NT2/D1 (cell line): ENCODE data around the gene SIGLEC1.

Experiments
- DNase-seq: peaks from one replicate; pipeline ENCODE4 v3.0.0-alpha.2; 2011; ENCODE audit warnings: low read depth, low spot score
- H3K27me3 ChIP-seq: 2 replicates; pipeline ENCODE4 v1.6.0; 2011; ENCODE audit warnings: mild to moderate bottlenecking; ENCODE audit not compliant: insufficient read length, insufficient read depth
- H3K36me3 ChIP-seq: 2 replicates; pipeline ENCODE4 v1.6.1; 2011; ENCODE audit warnings: mild to moderate bottlenecking, low read length, mixed read lengths; ENCODE audit not compliant: insufficient read depth, insufficient read length
- H3K4me1 ChIP-seq: 2 replicates; pipeline ENCODE4 v1.5.1; 2011; ENCODE audit not compliant: insufficient read depth, insufficient read length
- H3K4me3 ChIP-seq: 2 replicates; pipeline ENCODE4 v1.5.1; 2011; ENCODE audit warnings: low read depth; ENCODE audit not compliant: insufficient read length
- H3K9ac ChIP-seq: 2 replicates; pipeline ENCODE4 v1.6.0; 2011; ENCODE audit warnings: low read depth; ENCODE audit not compliant: insufficient read length
- H3K9me3 ChIP-seq: 2 replicates; pipeline ENCODE4 v1.5.1; 2011; ENCODE audit warnings: mild to moderate bottlenecking, low read length; ENCODE audit not compliant: insufficient read depth
- SUZ12 ChIP-seq: IDR thresholded peaks from 2 replicates; pipeline ENCODE4 v1.6.1; 2011; ENCODE audit not compliant: insufficient read length, insufficient read depth; ENCODE audit errors: extremely low read depth
- YY1 ChIP-seq: IDR thresholded peaks from 2 replicates; pipeline ENCODE4 v1.6.1; 2011; ENCODE audit not compliant: insufficient read length, insufficient read depth
- ZNF274 ChIP-seq: IDR thresholded peaks from 2 replicates; pipeline ENCODE4 v1.6.1; 2011; ENCODE audit warnings: mild to moderate bottlenecking, low read depth, low read length

Gene SIGLEC1

GRCh38 chr20:3712279-3712873 lies at the start of gene SIGLEC1:
Gene SIGLEC1 (minus strand): TSS chr20:3712600. CDS start chr20:3707128, 5,472 bp downstream.
- Histone ChIP-seq H3K9me3 (no peaks in the 10 kb centered on the region), H3K36me3 (no peaks in the 10 kb centered on the region), H3K4me1 (peaks cover 2% of the 10 kb centered on the region), H3K9ac (no peak within 1 kb of the TSS), H3K27me3 (no peaks in the 10 kb centered on the region), H3K4me3 (no peak within 1 kb of the TSS)
- TF ChIP-seq ZNF274 (no peak), YY1 (no peak), SUZ12 (no peak)
- DNase-seq, result no peak

- Histone ChIP-seq H3K27me3 (no peaks in the 10 kb centered on the region), H3K9me3 (no peaks in the 10 kb centered on the region), H3K4me3 (no peak overlapping the region), H3K9ac (no peak overlapping the region), H3K36me3 (peaks cover 43% of the 10 kb centered on the region), H3K4me1 (peaks cover 17% of the 10 kb centered on the region)
- DNase-seq, result no peak
- no peak for TF ChIP-seq SUZ12
- TF ChIP-seq YY1, result no peak
- TF ChIP-seq ZNF274, result no peak
These were observed 48.4 kb upstream of the SIGLEC1 start for GRCh38 chr20:3760655-3761348.

- TF ChIP-seq YY1, result no peak
- TF ChIP-seq SUZ12, result no peak
- no peak for TF ChIP-seq ZNF274
- H3K9me3 ChIP-seq, result no peaks in the 10 kb centered on the region
- H3K27me3 ChIP-seq, result no peaks in the 10 kb centered on the region
- peaks cover 17% of the 10 kb centered on the region for H3K4me1 ChIP-seq
- DNase-seq, result no peak
- peak overlapping the region; percentile 32 for H3K9ac ChIP-seq
- H3K4me3 ChIP-seq, result no peak overlapping the region
- peaks cover 49% of the 10 kb centered on the region for H3K36me3 ChIP-seq
These were observed 47.5 kb upstream of the SIGLEC1 start for GRCh38 chr20:3759884-3760283.

GRCh38 chr20:3759316-3759823 lies 47.0 kb upstream of the SIGLEC1 start:
- peaks cover 51% of the 10 kb centered on the region for H3K36me3 ChIP-seq
- peaks cover 17% of the 10 kb centered on the region for H3K4me1 ChIP-seq
- no peaks in the 10 kb centered on the region for H3K9me3 ChIP-seq
- no peak for DNase-seq
- TF ChIP-seq ZNF274, result no peak
- no peaks in the 10 kb centered on the region for H3K27me3 ChIP-seq
- no peak overlapping the region for H3K4me3 ChIP-seq
- no peak overlapping the region for H3K9ac ChIP-seq

GRCh38 chr20:3758566-3758965 lies 46.2 kb upstream of the SIGLEC1 start:
- H3K9me3 ChIP-seq, result no peaks in the 10 kb centered on the region

GRCh38 chr20:3757268-3757667 lies 44.9 kb upstream of the SIGLEC1 start:
- H3K4me1 ChIP-seq, result peaks cover 18% of the 10 kb centered on the region
- no peaks in the 10 kb centered on the region for H3K9me3 ChIP-seq
- H3K4me3 ChIP-seq, result no peak overlapping the region
- no peaks in the 10 kb centered on the region for H3K27me3 ChIP-seq
- TF ChIP-seq ZNF274 (no peak), YY1 (no peak), SUZ12 (no peak)
- no peak overlapping the region for H3K9ac ChIP-seq
- no peak for DNase-seq
- H3K36me3 ChIP-seq, result peaks cover 51% of the 10 kb centered on the region

More at GRCh38 chr20:3758566-3758965, 46.2 kb upstream of the SIGLEC1 start:
- H3K27me3 ChIP-seq, result no peaks in the 10 kb centered on the region
- TF ChIP-seq ZNF274 (no peak), YY1 (no peak), SUZ12 (no peak)
- no peak overlapping the region for H3K9ac ChIP-seq
- H3K4me3 ChIP-seq, result no peak overlapping the region
- H3K4me1 ChIP-seq, result peaks cover 13% of the 10 kb centered on the region
- DNase-seq, result no peak
- peaks cover 51% of the 10 kb centered on the region for H3K36me3 ChIP-seq

GRCh38 chr20:3755814-3756480 lies 43.5 kb upstream of the SIGLEC1 start:
- Histone ChIP-seq H3K9ac (no peak overlapping the region), H3K36me3 (peaks cover 54% of the 10 kb centered on the region), H3K27me3 (peaks cover 2% of the 10 kb centered on the region), H3K4me3 (no peak overlapping the region), H3K9me3 (no peaks in the 10 kb centered on the region), H3K4me1 (peaks cover 18% of the 10 kb centered on the region)
- TF ChIP-seq SUZ12 (no peak), YY1 (no peak), ZNF274 (no peak)
- no peak for DNase-seq
